NCI-H187 (cell line): ENCODE data around the gene NTMT1.
"Not testable (repeated sequence)": the region's sequence is repeated elsewhere in the genome, so short reads cannot be mapped to it uniquely, and the experiment has no call there.

Experiments used
- DNase-seq, 2 experiments: peaks; one replicate each; lab custom pipeline; 2025; lab: John Stamatoyannopoulos, UW

Gene NTMT1

GRCh38 chr9:129615407-129616285 is 10.3 kb upstream of the NTMT1 start:
- DNase-seq, result no peak

GRCh38 chr9:129617167-129617566 is 8.8 kb upstream of the NTMT1 start:
- no peak for DNase-seq

DNA sequence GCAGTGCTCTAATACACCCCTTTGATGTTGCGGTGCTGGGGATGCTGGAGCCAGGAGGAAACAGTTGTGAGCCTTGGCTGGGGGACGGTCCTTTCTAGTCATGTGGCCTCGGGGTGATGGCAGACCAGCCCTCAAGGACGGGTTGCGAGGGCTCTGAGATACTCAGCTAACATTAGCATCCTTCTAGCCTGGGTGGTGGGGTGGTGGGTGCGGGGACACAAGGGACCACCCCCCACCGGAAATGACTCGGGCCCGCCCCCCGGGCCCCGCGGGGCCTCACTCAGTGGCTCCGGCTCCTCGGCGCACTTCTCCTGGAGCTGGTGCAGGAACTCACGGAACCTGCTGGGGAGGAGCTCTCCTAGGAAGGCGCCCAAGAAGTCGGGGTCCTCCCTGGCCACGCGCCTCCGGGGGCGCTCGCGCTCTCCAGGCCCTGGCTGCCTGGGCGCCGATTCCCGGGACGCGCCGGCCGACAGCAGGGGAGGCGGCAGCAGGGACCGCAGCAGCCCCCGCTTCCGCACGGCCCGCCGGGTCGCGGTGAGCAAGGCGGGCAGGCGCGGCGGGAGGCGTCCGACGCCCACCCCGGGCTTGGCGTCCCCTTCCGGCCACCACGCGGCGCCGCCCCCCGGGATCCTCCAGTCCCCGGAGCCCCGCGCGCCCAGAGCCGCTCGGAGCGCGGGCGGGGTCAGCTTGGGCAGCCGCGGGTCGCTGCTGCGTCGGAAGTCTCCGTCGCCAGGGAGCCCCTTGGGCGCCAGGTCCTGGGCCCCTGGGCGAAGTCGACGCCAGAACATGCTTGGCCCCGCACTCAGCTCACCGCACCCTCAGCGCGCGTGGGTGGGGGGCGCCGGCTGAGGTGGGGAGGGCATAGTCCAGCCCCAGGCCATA is 5.9 kb upstream of the NTMT1 start:
- DNase-seq, result no peak

GRCh38 chr9:129620669-129621295 is 5.2 kb upstream of the NTMT1 start, which contains the start of gene C9orf50:
Gene C9orf50 (minus strand): TSS chr9:129621101. CDS start chr9:129620574, 527 bp downstream.
- no peak for DNase-seq

DNA sequence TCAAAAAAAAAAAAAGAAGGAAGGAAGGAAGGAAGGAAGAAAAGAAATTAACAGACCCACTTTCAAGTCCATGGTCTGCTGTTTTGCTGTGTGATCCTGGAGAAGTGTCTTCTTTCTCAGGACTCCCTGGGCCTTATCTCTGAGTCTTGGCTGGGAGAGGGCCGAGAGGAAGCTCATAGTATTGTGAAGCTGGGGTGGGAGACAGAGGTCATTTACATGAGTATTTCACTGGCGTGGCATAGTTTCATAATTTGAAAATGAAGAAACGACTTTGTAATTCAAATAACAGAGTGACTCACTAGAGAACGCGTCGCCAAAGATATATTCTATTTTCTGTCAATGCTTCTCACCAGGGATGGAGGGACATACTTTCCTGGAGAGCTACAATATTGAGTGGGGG is 2.6 kb upstream of the NTMT1 start:
- DNase-seq, result no peak

- DNase-seq, result no peak
These were observed 1.7 kb upstream of the NTMT1 start for GRCh38 chr9:129624168-129624759.

DNA sequence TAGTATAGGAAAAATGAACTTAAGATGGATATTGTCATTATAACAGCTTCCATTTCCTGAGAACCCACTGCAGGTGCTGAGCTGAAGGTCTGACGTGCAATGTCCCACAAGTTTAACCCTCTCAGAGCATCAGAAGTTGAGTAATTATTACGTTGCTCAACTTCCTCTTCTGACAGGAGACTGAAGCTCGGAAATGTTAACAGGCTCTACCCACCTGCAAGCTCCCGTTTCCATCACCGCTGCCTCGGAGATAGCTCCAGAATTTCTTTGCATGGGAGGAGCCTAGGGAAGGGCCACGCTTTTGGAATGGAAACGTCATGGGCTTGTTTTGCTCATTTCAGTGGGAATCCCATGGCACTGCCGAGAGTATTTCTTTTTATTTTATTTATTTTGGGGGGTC is 1.0 kb upstream of the NTMT1 start:
- no peak for DNase-seq

GRCh38 chr9:129626625-129627284 is 792 bp downstream of the NTMT1 start:
- DNase-seq, result no peak

GRCh38 chr9:129627556-129628440 is 1.8 kb downstream of the NTMT1 start:
- DNase-seq, result no peak

GRCh38 chr9:129628709-129629108 is 2.7 kb downstream of the NTMT1 start:
- no peak for DNase-seq

DNA sequence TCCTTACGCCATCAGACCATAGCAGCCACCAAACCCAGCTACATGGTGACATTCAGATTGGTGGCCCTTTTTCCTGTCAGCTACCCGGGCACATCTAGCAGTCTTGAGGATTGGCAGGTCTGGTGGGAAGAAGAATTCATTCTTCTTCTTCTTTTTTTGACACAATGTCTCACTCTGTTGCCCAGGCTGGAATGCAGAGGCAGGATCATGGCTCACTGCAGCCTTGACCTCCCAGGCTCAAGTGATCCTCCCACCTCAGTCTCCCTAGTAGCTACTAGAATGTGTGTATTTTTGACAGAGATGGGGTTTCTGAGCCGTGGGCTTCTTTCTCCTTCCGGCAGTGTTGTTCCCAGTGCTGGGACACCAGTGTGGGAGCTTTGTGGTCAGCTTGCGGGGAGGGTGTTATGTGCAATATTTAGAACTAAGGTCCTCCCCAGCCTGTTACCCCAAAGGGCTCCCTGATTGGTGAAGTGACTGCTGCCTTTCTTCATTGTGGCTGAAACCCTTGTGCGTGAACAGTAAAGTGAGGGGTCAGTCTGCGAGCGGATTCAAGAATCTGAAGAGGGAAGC is 3.4 kb downstream of the NTMT1 start:
- no peak for DNase-seq

GRCh38 chr9:129630967-129631673 is 5.2 kb downstream of the NTMT1 start:
- DNase-seq, result no peak

DNA sequence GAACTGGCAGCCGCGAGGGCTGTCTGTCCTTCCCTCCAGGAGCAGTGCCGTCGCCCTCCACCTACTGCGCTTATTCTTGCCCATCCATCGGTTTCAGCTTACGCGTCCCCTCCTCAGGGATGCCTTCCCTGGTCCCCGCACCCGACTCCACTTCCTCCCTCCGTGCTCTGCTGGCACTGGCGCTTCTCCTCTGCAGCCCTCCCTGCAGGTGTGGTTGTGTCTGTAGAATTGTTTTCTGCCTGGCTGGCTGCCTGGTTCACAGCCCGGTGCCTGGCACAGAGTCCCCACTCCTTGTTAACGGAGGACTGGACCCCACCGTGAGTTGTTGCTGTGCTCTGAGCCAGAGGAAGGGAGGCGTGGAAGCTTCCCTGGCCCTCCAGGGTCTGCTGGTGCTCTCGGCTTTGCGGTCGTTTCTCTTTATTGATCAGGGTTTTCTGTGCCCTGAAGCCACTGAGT is 5.7 kb downstream of the NTMT1 start:
- no peak for DNase-seq

GRCh38 chr9:129632460-129632859 is 6.5 kb downstream of the NTMT1 start:
- no peak for DNase-seq

- DNase-seq, result no peak
These were observed 7.2 kb downstream of the NTMT1 start for GRCh38 chr9:129633207-129633606.

- no peak for DNase-seq
These were observed 7.9 kb downstream of the NTMT1 start for GRCh38 chr9:129633848-129634247.

- DNase-seq, result no peak
These were observed 9.4 kb downstream of the NTMT1 start for GRCh38 chr9:129635099-129636065.

GRCh38 chr9:129636343-129636742 is 10.4 kb downstream of the NTMT1 start:
- DNase-seq, result not testable (repeated sequence)
